A549 treated with Hydrocortisone at 1 μM for 4 hours (cell line): ENCODE measurements around the gene MRE11. TPM values are rescaled to one million over a fixed set of nuclear protein-coding genes. Genes with fewer than 3 reads are reported as not detected.

Experiments used
- total RNA-seq: library from RNA; stranded (reverse); fragments of 200-300 nt; extraction: Qiagen RNA extraction; gene quantifications from 5 replicates; pipeline ENCODE4 v1.2.3, GENCODE V29; 2022

The MRE11 gene
- 12.3 to 20.2 TPM (median 13.5 TPM) in 5 replicates for total RNA-seq

DNA sequence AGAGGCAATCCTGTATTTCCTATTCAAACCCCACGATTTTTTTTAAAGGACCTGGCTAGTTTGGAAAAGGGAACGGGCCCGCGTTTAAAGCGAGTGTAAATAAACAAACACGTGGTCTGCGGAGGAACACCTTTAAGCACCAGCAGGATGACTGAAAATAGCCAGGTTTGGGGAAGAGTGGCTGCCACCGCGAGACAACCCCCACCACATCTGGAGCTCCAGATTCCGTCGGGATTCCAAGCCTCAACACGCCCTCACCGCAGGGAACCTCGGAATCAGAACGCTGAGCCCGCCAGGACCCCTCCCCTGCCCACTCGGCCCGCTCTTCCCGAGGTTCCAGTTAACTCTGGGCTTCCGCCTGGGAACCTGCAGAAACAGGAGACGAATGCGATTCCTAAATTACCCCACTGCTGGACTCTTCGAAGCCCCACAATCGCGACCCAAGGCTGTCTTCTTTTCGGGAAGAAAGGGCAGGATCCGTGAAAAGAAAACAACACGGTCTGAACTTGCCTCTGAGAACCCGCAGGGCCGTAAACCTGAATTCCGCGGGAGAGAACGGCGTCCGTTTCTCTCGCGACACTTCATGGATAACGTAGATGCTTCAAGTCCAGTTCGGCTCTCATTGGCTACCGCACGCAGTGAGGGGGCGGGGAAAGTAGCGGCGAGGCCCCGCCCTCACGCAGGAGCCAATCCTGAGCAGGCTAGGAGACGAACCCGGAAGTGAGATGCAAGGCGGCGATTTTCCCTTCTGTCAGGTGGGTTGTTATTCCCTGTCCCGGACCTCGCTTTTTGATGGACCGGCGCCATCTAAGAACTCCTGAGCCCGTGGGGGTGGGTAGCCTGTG is at the start of gene MRE11, which contains the start of gene ANKRD49:
Gene MRE11 (minus strand): TSS at position 564 of the 845 bp plus-strand sequence. CDS start 1,043 bp downstream, outside the sequence.
Gene ANKRD49 (plus strand): TSS at position 704 of the 845 bp plus-strand sequence. CDS start 2,710 bp downstream, outside the sequence.

GRCh38 chr11:94511932-94512781 is 18.5 kb upstream of the MRE11 start, which contains the start of gene C11orf97:
Gene C11orf97, plus strand, starts transcription at chr11:94512461. Its CDS starts 68 bp downstream, at chr11:94512529.

DNA sequence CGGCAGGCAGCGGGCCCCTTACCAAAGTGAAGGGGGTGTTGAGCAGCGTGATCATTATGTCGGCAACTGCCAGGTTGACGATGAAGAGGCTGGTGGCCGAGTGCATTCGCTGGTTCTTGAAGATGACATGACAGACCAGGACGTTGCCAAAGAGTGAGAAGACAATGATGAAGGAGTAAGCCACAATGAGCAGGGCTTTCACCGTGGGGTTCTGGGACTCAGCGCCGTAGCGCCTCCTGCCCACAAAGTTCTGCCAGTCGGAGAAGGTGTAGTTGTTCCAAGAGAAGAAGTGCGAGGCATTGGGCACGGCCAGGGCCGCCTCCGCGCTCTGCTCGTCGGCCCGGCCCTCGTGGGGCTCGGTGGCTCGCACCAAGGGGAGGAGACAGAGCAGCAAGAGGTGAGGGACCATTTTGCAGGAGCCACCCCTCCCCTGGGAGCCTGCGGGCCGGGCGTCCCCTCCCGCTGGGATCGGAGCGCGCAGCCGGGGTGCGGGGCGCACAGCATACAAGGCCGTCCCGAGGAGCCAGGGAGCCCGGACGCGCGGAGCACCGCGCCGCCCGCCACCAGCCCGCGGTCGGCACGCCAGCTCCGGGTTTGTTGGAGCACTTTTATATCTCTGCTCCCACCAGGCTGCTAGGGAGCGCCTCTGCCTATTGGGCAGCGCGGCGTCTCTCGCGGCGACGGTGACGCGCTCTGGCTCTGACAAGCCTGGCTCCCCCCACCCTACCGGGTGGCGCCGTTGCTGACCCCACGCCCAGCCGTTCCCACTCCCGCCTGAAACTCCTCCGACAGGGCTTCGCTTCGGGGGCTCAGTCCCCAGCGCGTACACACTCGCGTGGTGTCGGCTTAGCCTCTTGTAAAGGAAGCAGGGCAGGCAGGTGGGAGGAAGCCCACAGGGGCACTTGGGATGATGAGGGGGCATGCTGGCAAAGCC is 92.5 kb downstream of the MRE11 start, which contains the start of gene GPR83:
Gene GPR83 (minus strand): TSS at position 581 of the 934 bp plus-strand sequence. CDS start 172 bp downstream, at position 409.

Other genes starting within 250 kb of the MRE11 start
- 0.24 TPM in 1 of 5 replicates, not detected in the others for gene IZUMO1R, start 189.3 kb downstream of the MRE11 start, total RNA-seq
- 0.07 to 0.10 TPM (median 0.07 TPM) in 5 replicates for gene GPR83, start 92.4 kb downstream of the MRE11 start, total RNA-seq
- 4.7 to 9.0 TPM (median 5.8 TPM) in 5 replicates for gene ANKRD49, start 140 bp upstream of the MRE11 start, total RNA-seq
- gene C11orf97, start 18.6 kb upstream of the MRE11 start, total RNA-seq: not detected in 5 replicates
- gene FUT4, start 50.1 kb upstream of the MRE11 start, total RNA-seq: 2.4 to 2.7 TPM (median 2.6 TPM) in 5 replicates
- 0.09 to 0.24 TPM (median 0.18 TPM) in 5 replicates for gene PIWIL4, start 73.5 kb upstream of the MRE11 start, total RNA-seq